Choroid plexus epithelial cell (primary cell): Measurements from ENCODE around the gene OAS3.
A peak's percentile ranks its signal among the peaks of the same experiment; 100 is the strongest.

Experiments used
- DNase-seq: peaks from one replicate; pipeline ENCODE4 v3.0.0-alpha.2; 2010; ENCODE audit warnings: low read depth
- H3K4me3 ChIP-seq: 2 replicates; pipeline ENCODE4 v1.5.1; 2011; ENCODE audit warnings: low read depth, mild to moderate bottlenecking, control low read depth, low read length, moderate library complexity
- TF ChIP-seq, protein P1 (sequence below): conservative IDR thresholded peaks from 2 replicates; pipeline ENCODE4 v1.5.1; 2011; ENCODE audit warnings: low read depth, mild to moderate bottlenecking, control low read depth, inconsistent platforms, low read length, moderate library complexity

The OAS3 gene

DNA sequence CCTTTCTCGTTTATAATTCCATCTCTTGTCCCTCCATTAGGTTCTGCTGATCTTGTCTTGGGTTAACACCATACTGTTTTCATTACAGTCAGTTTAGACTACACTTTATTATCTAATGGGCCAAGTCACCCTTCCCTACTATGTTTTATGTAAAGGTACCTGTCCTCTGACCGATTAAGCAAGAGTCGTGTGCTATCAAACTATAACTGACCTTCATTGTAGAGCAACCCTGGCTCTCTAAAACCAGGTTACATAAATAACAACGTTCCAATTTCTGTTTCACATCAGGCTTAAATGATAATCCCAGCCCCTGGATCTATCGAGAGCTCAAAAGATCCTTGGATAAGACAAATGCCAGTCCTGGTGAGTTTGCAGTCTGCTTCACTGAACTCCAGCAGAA, 56.7 kb downstream of the OAS3 start:
- TF ChIP-seq, protein P1, sequence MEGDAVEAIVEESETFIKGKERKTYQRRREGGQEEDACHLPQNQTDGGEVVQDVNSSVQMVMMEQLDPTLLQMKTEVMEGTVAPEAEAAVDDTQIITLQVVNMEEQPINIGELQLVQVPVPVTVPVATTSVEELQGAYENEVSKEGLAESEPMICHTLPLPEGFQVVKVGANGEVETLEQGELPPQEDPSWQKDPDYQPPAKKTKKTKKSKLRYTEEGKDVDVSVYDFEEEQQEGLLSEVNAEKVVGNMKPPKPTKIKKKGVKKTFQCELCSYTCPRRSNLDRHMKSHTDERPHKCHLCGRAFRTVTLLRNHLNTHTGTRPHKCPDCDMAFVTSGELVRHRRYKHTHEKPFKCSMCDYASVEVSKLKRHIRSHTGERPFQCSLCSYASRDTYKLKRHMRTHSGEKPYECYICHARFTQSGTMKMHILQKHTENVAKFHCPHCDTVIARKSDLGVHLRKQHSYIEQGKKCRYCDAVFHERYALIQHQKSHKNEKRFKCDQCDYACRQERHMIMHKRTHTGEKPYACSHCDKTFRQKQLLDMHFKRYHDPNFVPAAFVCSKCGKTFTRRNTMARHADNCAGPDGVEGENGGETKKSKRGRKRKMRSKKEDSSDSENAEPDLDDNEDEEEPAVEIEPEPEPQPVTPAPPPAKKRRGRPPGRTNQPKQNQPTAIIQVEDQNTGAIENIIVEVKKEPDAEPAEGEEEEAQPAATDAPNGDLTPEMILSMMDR: no peak
- no peak overlapping the region for H3K4me3 ChIP-seq
- no peak for DNase-seq

DNA sequence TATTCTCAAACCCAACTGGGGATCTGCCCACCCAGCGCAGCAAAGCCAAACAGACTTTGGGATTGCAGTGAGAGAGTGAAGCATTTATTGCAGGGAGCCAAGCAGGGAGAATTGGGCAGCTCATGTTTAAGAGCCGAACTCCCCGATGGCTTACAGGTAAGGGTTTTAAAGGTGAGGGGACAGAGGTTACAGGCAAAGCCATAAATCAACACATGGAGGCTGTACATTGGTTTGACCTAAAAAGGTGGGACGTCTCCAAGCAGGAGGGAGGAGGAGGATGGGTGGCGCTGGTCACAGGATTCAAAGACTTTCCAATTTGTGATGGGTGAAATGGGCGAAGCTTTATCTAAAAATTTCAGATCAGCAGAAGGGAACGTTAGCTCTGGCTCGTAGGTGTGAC, 58.2 kb downstream of the OAS3 start:
- no peak for DNase-seq
- H3K4me3 ChIP-seq: no peak overlapping the region
- TF ChIP-seq, protein P1: no peak

DNA sequence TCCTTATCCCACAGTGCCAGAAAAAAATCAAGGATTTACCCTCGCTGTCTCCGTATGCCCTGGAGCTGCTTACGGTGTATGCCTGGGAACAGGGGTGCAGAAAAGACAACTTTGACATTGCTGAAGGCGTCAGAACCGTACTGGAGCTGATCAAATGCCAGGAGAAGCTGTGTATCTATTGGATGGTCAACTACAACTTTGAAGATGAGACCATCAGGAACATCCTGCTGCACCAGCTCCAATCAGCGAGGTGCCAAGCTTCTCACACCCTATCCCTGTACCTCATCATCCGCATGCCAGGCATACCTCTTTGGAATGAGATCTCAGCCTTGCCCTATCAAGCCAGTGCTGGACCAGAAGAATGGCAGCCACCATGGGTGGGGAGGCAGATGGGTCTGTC, 59.2 kb downstream of the OAS3 start:
- TF ChIP-seq, protein P1: no peak
- H3K4me3 ChIP-seq: no peak overlapping the region
- DNase-seq: no peak

GRCh38 chr12:112998987-112999767, 60.9 kb downstream of the OAS3 start:
- DNase-seq: no peak
- TF ChIP-seq, protein P1: no peak

DNA sequence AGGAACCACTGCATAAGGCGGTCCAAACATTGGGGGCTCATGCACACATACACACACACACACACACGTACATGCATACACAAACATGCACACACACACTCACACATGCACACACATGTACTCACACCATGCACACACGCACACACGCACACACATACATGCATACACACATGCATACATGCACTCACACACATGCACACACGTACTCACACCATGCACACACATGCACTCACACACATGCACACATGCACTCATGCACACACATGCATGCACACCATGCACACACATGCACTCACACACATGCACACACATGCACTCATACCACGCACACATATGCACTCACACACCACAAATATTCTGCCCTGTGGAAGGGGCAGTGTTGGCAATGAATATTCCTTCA, 62.2 kb downstream of the OAS3 start:
- TF ChIP-seq, protein P1: no peak
- DNase-seq: no peak
- no peak overlapping the region for H3K4me3 ChIP-seq

More at GRCh38 chr12:112998987-112999767, 60.9 kb downstream of the OAS3 start:
- H3K4me3 ChIP-seq: no peak overlapping the region

DNA sequence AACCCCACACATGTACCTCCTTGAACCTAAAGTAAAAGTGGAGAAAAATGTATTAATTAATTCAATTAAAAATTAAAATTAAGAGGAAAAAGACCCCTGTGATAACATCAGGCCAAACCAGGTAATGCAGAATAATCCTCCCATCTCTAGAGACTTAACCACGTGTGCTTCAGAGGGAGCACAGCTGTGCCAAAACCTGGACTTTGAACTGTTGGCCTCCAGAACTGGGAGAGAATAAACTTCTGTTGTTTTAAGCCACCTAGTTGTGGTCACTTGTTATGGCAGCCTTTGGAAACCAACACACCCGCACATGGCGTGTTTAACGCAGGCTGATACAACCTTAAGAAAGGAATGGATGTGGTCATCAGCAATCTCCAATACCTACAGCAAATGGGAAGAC, 63.9 kb downstream of the OAS3 start:
- no peak overlapping the region for H3K4me3 ChIP-seq
- TF ChIP-seq, protein P1: peak; percentile 30
- peak; percentile 14 for DNase-seq

DNA sequence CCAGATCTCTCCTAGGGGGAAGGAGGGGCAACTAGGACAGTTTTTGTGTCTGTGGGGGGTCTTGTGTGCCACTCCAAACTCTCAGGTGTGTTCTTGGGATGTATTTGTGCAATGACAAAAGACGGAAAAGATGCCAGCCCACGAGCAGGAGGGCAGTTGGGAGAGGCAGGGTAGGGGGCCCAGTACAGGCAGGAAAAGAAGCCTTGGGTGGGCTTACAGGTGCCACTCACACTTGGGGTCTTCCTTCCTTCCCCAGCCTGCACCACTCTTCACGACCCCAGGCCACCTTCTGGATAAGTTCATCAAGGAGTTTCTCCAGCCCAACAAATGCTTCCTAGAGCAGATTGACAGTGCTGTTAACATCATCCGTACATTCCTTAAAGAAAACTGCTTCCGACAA, 64.4 kb downstream of the OAS3 start:
- TF ChIP-seq, protein P1: no peak
- no peak for DNase-seq
- H3K4me3 ChIP-seq: no peak overlapping the region
